Measurements from ENCODE around the gene SECISBP2.

Gene SECISBP2

GRCh38 chr9:89357331-89358197 is 39.3 kb downstream of the SECISBP2 start:
- no peak for TF ChIP-seq CTCF (IDR thresholded peaks at IDR 0.05; ENCODE audit: low read depth, low read length)
- DNase-seq (ENCODE audit: extremely low read depth, low read depth), result no peak

- DNase-seq (ENCODE audit: extremely low read depth, low read depth), result no peak
- TF ChIP-seq CTCF (IDR thresholded peaks at IDR 0.05; ENCODE audit: low read depth, low read length), result no peak
Observed at GRCh38 chr9:89358376-89358916, 40.1 kb downstream of the SECISBP2 start.

- DNase-seq (ENCODE audit: extremely low read depth, low read depth), result no peak
- no peak for TF ChIP-seq CTCF (IDR thresholded peaks at IDR 0.05; ENCODE audit: low read depth, low read length)
Observed at GRCh38 chr9:89358985-89359384, 40.7 kb downstream of the SECISBP2 start.

GRCh38 chr9:89359751-89360261 is 41.5 kb downstream of the SECISBP2 start:
- TF ChIP-seq CTCF (IDR thresholded peaks at IDR 0.05; ENCODE audit: low read depth, low read length), result no peak
- peak; percentile 10 for DNase-seq (ENCODE audit: extremely low read depth, low read depth)

- TF ChIP-seq CTCF (IDR thresholded peaks at IDR 0.05; ENCODE audit: low read depth, low read length), result no peak
- DNase-seq (ENCODE audit: extremely low read depth, low read depth), result no peak
Observed at GRCh38 chr9:89360465-89360864, 42.2 kb downstream of the SECISBP2 start.

GRCh38 chr9:89361031-89361430 is 42.7 kb downstream of the SECISBP2 start:
- no peak for DNase-seq (ENCODE audit: extremely low read depth, low read depth)
- TF ChIP-seq CTCF (IDR thresholded peaks at IDR 0.05; ENCODE audit: low read depth, low read length), result no peak
